NCI-H345 (cell line): Measurements from ENCODE around the gene FAM167B.

Experiments used
- DNase-seq: peaks from one replicate; lab custom pipeline; 2025; lab: John Stamatoyannopoulos, UW

The FAM167B gene

DNA sequence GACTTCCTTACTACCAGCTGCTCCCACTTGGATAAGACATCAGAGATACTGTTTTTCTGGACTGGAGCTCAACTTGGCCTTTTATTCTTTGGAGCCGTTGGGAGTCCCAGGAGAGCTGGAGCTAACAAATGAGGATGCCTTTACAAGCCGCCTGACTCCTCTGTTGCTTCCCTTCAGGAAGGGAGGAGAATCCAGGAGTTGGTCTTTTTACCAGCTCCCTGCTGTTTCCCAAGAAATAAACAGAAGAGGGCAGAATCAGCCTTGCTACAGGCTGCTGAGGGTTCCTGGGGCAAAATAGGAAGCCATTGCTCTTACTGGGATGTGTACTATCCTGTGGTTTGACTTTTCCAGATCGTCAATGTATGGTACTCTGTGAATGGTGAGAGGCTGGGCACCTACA lies 23.3 kb upstream of the FAM167B start:
- no peak for DNase-seq

DNA sequence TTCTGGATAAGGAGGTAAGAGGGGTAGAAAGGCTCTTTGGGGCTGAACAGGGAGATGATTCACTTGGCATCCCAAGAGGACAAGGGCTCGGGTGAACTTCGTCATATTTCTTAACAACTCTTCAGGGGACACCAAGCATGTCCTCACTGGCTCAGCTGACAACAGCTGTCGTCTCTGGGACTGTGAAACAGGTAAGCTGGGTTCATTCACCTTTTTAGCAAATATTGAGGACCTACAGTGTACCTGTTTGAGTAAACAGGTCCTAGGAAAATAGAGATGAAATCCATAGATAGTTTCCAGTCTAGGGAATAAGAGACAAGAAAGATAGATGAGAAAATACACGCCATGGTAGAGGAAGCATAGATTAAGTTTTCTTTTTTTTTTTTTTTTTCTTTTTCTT lies 22.7 kb upstream of the FAM167B start:
- no peak for DNase-seq

DNA sequence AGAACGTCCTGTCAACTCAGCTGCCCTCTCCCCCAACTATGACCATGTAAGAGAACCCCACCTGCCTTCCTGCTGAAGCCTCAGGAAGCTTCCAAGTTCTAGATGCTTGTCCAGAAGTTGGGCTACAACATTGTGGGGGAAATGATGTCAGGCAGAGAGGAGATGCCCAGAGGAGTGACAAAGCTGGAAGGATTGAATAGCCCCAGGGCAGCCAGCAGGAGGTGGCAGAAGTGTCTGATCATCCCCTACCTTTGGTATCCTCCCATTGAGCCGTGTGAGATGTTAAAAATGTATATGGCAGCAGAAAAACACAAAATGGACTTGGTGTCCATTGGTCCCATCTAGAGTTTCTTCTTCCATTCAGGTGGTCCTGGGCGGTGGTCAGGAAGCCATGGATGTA lies 18.3 kb upstream of the FAM167B start:
- no peak for DNase-seq

DNA sequence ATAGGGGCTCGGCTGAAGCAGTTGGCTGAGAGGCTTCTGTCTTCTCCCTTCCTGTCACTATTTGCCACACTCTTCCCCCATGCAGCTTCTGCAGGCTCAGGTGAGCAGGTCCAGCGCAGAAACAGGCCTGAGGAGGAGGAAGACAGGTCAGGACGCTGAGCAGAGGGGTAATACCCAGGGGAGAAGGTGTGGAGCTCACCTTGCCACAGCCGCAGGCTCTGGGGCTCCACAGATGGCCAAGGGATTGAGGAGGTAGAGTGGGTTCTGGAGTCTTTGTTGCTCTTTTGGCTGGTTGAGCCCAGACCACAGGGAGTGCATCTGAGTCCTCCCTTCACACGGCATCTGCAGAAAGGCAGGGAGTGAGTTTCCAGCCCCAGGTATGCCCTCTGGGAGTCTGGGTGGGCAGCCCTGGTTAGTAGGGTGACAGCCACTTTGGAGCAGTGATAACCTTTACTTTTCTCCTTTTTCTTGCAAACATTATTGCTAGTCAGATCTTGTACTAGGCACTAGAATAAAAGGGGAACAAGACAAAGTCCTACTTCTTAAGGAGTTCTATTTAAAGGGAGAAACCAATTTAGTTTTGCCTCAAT lies 15.1 kb upstream of the FAM167B start:
- no peak for DNase-seq

DNA sequence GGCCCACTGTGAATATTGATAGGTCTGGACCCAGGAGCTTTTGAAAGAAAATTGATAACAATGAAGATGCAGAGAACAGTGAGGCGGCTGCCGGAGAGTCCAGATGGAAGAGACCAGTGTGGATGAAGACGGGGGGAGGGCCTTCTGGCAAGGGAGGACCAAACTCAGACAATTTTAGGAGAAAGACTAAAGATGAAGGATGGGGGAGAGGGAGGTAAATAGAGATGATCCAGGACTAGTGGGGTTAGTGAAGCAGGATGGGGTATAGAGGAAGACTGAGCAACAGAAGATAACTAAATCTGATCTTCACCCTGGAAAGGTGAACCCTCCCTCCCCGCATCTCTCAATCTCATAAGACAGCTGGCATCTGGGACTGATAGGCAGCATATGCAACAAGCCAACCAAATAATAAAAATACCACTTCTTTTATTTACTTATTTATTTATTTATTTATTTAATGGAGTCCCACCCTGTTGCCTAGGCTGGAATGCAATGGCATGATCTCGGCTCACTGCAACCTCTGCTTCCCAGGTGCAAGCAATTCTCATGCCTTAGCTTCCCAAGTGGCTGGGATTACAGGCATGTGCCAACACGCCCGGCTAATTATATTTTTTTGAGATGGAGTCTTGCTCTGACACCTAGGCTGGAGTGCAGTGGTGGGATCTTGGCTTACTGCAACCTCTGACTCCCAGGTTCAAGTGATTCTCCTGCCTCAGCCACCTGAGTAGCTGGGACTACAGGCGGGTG lies 14.3 kb upstream of the FAM167B start:
- no peak for DNase-seq

DNA sequence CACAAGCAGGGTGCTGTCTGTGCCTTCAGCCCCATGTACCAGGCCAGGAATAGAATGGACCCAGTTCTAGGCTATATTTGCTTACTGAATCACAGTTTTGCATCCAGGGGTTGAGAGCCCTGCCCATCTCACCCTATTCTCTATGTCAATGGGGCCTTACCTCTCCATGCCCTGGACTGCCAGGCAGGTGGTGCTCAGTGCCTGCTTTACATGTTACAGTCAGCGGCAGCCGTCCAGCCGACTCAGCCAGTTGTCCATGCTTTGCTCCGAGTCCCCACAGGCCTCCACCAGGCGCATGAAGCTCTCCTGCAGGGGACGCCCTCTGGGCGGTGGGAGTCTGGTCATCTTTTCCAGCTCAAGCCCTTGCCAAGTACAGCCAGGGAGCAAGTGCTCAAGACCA lies 12.2 kb upstream of the FAM167B start:
- no peak for DNase-seq

DNA sequence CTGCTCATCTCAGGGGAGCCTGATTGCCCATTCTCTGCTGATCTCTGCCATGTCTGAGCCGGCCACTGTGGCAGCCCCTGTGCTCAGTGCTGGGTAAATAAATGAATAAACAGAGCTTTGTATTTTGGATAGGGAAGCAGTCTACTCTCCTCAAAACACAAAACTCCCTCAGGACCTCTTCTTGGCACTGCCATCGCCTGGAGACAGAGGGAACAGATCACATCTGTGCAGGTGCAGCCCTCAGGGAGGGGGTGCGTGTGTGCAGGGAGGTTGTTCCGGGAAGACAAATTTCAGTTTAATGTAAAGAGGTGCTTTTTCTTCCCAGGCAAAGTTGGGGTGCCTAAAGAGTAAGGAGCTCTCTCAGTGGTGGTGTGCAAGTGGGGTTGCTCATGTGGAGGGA lies 7.7 kb upstream of the FAM167B start:
- peak; percentile 77 for DNase-seq

DNA sequence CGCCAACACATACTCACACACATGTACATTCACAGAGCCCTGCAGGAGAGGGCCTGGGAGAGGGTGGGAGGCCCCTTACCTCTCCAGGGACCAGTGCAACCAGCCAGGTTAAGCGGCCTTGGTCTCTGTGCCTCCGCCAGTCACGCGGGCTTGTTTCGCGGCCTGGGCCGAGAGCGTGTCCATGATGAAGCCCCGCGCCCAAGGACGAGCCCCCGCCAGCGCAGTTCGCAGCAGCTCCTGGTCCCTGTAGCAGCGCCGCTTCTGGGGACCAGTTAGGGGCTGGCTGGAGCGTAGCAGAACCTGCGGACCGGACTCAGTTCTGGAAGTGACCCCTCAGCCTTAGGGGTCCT lies 7.3 kb upstream of the FAM167B start:
- peak; percentile 62 for DNase-seq

DNA sequence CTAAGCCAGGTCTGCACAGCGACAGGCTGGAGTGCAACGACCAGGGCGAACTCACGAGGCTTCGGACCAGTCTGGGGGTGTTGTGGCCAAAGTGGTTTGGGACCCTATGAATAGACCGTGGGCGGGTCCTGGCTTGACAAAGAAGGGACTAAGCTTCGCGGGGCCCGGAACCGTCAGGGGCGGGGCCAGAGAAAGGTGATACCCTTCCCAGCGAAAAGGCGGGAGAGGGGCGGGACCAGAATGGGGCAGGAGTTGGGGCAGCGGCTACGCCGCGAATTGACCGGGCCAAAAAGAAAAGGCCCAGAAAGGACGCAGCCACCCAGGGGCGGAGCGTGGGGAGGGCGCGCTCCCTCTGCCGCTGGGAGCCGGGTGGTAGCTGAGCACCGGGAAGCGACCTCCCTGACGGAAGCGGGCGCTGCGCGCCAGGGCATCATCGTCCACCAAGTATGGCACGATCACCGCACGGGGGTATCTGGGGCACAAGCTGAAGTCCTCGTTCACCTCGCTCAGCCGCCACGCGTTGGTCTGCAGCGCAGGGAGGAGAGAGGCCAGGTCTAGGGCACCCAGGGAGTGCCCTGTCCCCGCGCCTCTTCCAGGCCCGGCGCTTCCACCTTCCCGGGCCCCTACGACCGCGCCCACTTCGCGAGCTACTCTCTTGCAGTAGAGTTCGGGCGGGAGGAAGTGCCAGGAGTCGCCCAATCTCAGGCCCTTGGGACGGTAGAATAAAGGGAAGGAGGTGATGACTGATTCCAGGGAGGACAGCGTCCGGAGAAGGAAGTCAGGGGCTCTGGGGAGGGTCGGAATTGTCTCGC lies 6.7 kb upstream of the FAM167B start:
- peak; percentile 94 for DNase-seq

DNA sequence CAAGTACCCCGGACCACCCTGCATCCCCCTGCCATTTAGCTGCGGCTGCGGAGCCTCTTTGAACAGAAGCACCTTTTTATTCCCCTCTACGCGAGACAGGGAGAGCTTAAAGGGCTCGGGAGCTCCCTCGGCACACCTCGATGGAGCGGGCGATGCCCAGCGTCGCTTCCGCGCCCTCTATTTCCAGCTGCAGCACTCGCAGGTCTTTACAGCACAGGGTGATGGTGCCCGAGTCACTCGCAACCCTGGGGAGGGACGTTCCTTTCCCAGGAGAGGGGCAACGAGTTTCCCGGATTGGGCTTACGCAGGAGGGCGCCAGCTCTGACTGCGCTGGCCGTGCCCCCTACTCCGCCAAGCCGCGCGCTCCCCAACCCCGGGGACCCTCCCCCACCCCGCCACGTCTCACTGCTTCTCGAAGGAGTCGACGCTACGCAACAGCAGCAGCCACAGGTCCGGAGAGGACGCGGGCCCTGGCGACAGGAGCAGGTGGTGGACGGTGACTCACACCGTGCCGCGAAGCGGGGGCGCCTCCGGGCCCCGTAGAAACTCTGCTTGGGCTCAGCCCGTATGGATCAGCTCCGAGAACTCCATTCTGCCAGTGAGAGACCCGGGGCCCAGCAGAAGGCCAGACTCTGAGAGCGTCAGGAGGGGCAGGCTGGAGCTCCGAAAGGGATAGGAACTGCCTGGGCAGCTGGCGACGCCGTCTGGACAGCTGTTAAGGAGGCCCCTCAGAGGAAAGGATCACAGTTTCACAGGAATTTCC lies 5.8 kb upstream of the FAM167B start:
- peak; percentile 78 for DNase-seq

DNA sequence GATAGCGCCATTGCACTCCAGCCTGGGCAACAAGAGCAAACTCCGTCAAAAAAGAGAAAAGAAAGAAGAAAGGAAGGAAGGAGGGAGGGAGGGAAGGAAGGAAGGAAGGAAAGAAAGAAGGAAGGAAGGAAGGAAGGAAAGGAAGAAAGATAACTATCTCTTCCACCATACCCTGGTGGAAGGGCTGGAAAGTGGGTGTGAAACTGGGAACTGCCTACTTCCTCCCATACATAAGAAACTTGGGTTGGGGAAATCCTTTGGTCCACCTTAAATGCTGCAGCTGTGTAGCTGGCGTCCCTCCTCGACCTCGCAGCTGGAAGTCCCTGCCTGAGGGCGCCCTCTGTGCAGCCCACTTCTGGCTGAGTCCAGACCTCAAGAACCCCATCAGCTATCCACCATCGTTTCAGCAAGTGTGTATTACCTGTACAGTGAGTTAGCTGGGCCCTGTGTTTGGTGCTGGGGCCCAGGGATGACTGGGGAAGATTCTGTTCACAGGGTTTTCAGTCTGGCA lies 4.6 kb upstream of the FAM167B start:
- no peak for DNase-seq

DNA sequence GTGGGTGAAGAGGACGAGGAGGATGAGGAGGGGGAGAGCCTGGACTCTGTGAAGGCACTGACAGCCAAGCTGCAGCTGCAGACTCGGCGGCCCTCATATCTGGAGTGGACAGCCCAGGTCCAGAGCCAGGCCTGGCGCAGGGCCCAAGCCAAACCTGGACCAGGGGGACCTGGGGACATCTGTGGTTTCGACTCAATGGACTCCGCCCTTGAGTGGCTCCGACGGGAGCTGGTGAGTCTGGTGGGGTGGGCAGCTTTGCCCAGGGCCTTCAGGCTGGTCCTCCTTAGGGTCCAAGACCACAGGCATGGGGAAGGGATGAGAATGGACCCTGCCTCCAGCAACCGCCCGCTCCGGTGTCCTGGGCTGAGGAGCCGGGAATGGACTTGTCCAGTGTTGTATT lies 430 bp downstream of the FAM167B start:
- DNase-seq = no peak

DNA sequence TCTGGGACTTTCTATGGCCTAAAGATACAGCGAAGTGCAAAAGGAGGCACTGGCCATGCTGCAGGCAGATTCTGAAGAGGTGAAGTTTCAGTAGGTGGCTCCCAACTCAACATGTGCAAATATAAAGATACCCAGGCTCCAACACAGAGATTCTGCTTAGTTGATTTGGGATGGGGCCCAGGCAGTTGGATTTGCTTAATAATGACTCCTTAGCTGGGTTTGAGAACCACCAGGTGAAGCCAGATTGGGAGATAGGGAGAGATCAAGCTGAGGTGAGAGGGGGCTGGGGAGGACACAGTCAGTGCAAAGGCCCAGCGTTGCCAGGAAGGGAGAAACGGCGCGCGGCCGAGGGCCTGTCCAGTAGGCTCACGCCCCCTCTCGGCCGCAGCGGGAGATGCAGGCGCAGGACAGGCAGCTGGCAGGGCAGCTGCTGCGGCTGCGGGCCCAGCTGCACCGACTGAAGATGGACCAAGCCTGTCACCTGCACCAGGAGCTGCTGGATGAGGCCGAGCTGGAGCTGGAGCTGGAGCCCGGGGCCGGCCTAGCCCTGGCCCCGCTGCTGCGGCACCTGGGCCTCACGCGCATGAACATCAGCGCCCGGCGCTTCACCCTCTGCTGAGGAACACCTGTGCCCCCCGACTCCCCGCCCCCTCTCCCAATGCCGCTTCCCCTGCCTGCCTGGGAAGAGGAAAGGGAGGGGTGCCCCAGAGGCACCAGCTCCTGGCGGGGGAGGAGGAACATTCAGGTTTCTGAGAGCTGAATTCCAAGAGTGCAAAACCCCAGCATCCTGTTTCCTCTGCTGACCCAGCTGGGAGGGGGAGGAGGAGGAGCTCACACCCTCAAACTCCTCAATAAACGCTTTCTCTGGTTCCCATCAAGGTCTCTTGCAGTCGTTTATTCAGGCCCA lies 1.2 kb downstream of the FAM167B start:
- peak; percentile 78 for DNase-seq

DNA sequence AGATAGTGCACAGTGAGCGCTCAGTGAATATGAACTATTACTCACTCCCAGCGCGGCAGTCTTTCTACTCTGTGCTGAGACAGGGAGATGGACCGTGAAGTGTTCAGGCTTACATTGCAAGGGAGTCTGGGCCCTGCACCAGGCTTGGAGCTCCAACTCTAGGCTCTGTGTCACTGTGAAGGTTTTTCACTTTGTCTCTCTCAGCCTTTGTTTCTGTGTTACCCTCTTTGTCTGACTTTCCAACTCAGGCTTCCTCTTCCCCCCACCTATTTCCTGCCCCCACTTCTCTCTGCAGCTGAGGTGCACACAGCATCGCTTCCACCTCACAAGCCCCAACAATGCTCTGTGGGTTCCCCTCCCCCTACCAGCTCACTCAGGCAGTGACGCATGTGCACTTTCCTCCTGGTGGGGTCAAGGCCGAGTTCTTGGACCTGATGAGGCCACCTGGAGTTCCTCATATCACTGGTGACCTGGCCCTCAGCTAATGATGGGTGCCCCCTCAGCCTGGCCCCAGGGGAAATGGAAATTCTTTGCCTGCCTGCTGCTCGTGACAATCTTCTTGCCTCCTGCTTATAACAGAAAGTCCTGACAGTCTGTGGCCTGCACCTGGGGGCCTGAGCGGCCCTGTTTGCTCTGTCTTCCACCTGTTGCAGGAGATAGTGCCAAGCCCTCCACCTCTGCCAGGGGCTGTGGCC lies 3.0 kb downstream of the FAM167B start:
- no peak for DNase-seq

DNA sequence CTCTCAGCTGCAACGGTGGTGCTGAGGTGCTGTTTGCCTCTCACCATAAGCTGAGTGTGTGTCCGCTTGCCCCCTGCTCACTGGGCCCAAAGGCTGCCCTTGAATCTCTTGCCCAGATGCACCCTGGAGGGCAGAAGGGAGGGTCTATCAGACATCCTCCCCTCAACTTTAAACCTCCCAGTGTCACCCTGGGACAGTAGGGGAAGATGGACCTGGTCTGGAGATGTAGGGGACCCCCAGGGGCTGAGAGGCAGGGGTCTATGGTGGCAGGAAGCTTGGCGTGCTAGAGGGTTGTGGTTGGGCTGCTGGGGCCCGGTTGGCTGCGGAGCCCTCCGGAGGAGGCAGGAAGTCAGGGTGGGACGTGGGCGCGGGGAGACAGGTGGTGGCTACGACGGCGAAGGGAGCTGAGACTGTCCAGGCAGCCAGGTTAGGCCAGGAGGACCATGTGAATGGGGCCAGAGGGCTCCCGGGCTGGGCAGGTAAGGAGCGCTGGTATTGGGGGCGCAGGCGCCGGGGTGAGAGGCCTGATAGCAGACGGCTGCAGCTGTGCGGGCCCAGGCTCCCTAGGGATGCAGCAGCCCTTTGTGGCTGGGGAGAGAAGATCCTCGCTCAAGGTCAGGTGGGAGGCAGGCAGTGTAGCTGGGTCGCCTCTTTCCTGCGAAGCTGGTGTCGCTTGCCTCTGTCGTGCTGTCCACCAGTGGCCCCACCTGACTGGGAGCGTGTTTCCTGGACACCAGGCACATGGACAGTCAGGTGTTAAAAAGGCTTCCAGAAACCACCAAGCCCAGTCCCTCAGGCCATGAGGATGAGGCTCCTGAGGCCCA lies 4.1 kb downstream of the FAM167B start, which contains the start of gene LCK:
Gene LCK (plus strand): TSS at position 373 of the 824 bp plus-strand sequence. CDS start 23,065 bp downstream, outside the sequence.
- DNase-seq = no peak

DNA sequence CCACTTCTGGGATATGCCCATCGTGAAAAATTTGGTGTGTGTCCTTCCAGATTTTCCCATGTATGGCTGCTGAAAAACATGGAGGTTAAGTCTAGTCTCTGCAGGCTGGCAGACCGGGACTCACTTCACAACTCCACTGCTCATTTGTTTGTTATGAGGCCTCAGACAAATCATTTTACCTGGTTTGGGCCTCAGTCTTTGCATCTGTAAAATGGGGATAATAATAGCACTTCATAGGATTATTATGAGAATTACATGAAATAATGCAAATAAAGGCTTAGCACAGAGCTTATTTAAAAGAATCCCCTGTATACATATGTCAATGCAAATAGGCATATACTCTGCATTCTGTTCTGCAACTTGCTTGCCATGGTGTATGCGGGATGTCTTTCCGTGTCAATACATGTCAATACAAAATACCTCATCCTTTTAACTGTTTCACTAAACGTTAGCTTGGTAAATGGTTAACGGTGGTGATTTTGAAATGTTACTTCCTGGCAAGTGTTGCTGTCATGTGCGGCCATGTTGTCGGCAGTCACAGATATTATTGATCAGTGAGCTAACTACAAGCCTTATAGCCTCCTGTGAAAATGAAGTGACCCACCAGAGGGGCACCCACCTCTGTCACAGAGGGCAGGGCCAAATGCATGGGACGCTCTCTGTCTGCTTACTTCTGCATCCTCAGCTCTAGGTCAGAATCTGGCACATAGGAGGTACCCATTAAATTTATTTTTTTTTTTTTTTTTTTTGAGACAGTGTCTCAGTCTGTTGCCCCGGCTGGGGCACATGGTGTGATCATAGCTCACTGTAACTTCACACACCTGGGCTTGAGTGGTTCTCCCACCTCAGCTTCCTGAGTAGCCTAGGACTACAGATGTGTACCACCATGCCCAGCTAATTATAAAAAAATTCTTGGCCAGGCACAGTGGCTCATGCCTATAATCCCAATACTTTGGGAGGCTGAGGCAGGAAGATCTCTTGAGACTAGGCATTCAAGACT lies 8.3 kb downstream of the FAM167B start:
- no peak for DNase-seq

DNA sequence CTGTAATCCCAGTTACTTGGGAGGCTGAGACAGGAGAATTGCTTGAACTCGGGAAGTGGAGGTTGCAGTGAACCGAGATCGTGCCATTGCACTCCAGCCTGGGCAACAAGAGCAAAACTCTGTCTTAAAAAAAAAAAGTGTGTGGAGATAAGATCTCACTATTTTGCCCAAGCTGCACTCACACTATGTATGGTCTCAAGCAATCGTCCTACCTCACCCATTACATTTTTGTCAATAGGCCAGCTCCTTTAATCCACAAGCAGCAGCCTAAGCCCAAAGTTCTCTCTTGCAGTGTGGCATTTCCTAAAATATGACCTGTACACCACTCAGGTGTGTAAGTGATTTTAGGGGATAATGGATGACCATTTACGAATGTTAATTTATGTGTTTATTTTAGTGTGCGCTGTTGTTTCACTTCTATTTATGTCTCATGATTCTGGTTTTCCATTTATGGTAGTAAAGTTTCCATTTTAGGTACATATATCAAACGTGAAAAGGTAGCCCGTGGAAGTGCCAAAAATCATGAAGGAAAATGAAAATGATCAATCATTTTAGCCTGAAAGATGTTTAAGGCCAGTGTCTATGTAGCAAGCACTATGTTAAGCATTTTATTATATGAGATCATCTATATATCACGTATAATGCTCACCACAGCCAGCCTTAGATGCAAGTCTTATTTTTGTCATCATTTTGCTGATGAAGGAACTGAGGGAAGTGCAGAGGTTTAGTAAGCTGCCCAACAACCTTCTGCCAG lies 9.6 kb downstream of the FAM167B start:
- no peak for DNase-seq

DNA sequence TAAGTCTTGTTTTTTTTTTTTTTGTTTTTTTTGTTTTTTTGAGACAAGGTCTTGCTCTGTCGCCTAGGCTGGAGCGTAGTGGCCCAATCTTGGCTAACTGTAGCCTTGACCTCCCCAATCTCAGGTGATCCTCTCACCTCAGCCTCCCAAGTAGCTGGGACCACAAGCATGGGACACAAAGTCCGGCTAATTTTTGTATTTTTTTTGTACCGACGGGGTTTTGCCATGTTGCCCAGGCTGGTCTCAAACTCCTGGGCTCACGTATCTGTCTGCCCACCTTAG lies 10.1 kb downstream of the FAM167B start:
- DNase-seq = no peak
